SK-N-MC (cell line): ENCODE results near the gene ATP7B.

Experiments used
- EZH2 ChIP-seq: fragments of 200-600 bp; sonication (generic); IDR thresholded peaks from one replicate; pipeline ENCODE4 v1.6.1; 2017; ENCODE audit warnings: antibody characterized with exemption
- FOXP2 ChIP-seq: optimal IDR thresholded peaks from 2 replicates; pipeline ENCODE3; 2011; ENCODE audit warnings: mild to moderate bottlenecking, moderate library complexity; ENCODE audit not compliant: insufficient read depth; ENCODE audit errors: extremely low read length, control extremely low read depth

DNA sequence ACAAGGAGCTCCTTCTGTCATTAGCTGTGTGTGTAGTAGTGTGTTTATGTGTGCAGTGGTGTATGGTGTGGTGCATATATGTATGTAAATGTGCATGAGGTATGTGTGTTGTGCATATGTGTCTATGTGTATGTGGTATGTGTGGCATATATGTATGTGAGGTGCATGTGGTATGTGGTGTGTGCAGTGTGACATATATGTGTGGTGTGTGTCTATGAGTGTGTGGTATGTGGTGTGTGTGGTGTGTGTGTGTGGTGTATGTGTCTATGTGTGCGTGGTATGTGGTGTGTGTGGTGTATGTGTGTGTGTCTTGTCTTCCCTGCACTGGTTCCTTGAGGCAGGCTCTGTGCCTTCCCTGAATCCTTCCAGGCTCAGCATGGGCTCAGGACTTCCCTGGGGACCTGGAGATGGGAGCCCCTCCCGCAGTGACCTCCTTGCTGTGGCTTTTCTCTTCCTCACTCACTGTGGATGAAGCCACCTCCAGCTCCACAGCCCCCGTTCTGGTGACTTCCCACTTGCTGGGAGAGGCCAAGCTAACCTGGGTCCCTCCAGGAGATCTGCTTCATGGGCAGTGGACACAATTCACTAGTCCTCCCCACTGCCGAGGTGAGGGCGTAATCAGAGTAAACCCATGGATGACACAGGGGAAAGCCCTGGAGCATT is 85.3 kb downstream of the ATP7B start:
- TF ChIP-seq EZH2 = no peak
- no peak for TF ChIP-seq FOXP2
